Muscle layer of colon (tissue), 2 donors: ENCODE results near the gene HRH2.

Experiments
- H3K27ac ChIP-seq: one replicate; pipeline ENCODE4 v1.7.0; 2013; ENCODE audit warnings: low read depth, mild to moderate bottlenecking, low read length, moderate library complexity
- H3K27me3 ChIP-seq, 2 donors: one replicate each; pipeline ENCODE4 v1.7.0; 2013; ENCODE audit warnings: low read length in 2 of 2, mild to moderate bottlenecking in 2 of 2; ENCODE audit not compliant: insufficient read depth in 2 of 2, control insufficient read depth in 1 of 2
- H3K36me3 ChIP-seq: one replicate; pipeline ENCODE4 v1.7.0; 2013; ENCODE audit warnings: mild to moderate bottlenecking, low read length; ENCODE audit not compliant: insufficient read depth
- H3K4me1 ChIP-seq: one replicate; pipeline ENCODE4 v1.7.0; 2013; ENCODE audit warnings: mild to moderate bottlenecking, low read length; ENCODE audit not compliant: insufficient read depth
- H3K4me3 ChIP-seq, 2 donors: one replicate each; pipeline ENCODE4 v1.7.0; 2013; ENCODE audit warnings: low read length in 2 of 2, low read depth in 1 of 2, mild to moderate bottlenecking in 1 of 2, moderate library complexity in 1 of 2
- H3K9ac ChIP-seq: one replicate; pipeline ENCODE4 v1.7.0; 2013; ENCODE audit warnings: low read length
- H3K9me3 ChIP-seq: one replicate; pipeline ENCODE4 v1.7.0; 2013; ENCODE audit warnings: mild to moderate bottlenecking, low read length
- donor health status: abdominal sarcoma.
- donor health status: Adenocarcinoma of cecum.

Gene HRH2

DNA sequence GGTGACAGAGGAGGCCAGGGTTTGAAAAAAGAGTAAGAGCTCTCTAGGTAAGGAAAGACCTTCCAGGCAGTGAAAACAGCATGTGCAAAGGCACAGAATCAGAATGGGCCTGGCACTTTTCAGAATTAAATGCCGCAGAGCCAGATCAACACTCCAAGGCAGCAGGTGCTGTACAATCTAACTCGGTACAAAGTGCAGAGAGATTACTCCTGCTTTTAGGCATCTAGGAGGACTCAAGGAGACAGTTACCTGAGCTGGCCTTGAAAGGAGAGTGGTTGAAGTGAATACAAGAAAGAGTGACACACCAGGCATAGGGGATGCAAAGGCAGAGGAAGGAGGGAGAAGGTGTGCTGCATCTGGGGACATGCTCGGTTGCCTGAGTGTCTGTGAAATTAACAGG, 21.5 kb downstream of the HRH2 start:
- Histone ChIP-seq H3K9me3 (no peaks in the 10 kb centered on the region), H3K27ac (no peak overlapping the region), H3K4me3 (no peak overlapping the region), H3K4me1 (no peaks in the 10 kb centered on the region), H3K27me3 (no peaks in the 10 kb centered on the region), H3K9ac (no peak overlapping the region), H3K36me3 (no peaks in the 10 kb centered on the region)

DNA sequence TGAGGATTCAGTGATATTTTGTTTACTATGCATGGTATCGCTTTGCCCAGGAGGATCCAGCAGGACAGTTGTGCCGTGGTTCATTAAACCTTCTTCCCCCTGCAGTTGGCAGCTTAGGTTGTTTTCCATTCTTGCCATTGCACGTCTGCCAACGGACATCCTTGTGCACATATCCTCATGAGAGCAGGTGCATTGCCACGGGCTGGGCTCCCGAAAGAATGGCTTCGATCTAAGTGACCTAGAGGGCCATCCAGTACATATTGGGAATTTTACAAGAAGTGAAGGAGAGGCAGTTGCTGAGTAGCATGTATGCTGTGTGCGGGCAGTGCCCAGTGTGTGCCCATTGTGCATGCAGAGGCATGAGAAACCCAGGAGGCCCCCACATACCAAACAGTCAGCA, 22.1 kb downstream of the HRH2 start:
- Histone ChIP-seq H3K9ac (no peak overlapping the region), H3K4me1 (no peaks in the 10 kb centered on the region), H3K36me3 (no peaks in the 10 kb centered on the region), H3K27ac (no peak overlapping the region), H3K9me3 (no peaks in the 10 kb centered on the region), H3K4me3 (no peak overlapping the region), H3K27me3 (no peaks in the 10 kb centered on the region)

DNA sequence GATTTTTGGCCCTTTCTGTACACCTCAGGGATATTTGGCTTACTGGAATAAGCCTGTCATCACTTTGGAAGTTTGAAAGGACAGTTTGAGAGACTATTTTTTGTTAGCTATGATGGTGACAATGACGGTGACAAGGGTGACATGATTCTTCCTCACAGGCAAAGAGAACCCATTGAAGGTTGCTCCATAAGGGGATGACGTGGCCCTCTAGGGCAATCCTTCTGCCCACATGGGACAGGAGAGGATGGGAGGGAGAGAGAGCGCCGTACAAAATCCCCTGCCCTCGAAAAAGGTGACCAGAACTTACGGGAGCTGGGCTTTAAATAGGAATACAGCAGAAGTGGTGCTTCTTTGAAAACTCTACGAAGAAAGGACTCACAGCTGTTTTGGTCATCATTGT, 22.6 kb downstream of the HRH2 start:
- Histone ChIP-seq H3K4me1 (no peaks in the 10 kb centered on the region), H3K27me3 (no peaks in the 10 kb centered on the region), H3K36me3 (no peaks in the 10 kb centered on the region), H3K9me3 (no peaks in the 10 kb centered on the region), H3K27ac (no peak overlapping the region), H3K9ac (no peak overlapping the region), H3K4me3 (no peak overlapping the region)

DNA sequence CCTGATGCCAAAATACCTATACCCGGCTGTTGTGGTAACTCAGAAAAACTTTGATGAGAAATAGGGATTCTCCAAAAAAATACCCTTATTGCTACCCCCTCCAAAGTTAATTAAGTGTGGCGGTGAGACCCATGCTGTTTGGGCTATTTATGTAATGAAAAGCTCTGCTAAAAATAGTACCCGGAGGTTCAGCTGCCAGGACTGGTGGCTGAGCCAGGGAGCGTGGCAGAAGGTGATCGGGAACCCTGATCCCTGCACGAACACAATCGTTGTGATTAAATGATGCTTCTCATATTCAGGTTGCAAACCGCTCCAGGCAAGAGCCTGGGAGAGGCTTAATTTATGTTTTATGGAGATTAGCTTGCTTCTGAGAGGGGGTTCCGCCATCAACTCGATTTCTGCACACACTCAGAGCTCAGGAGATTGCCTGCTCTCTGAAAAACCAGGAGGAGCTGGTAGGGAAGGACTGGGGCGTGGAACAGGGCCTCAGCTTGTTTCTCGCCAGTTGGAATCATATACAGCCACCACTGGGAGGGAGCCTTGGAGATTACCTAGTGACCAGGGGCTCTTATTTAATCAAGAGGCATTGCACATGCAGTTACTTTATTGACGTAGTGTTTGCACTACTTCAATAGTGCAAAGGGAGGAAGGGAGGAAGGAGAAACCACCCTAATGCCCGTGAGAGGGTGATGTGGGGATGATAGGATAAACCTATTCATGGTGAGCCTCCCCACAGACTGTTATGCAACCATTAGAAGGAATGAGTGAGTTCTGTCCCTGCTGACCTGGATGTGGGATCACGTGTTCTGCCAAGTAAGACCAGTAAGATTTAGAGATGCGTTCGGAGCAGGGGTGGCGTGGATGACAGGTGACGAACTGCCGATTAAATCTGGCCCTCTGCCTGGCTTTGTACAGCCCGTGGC, 23.4 kb downstream of the HRH2 start:
- Histone ChIP-seq H3K9ac (no peak overlapping the region), H3K27ac (no peak overlapping the region), H3K27me3 (no peaks in the 10 kb centered on the region), H3K36me3 (no peaks in the 10 kb centered on the region), H3K4me3 (no peak overlapping the region), H3K4me1 (no peaks in the 10 kb centered on the region), H3K9me3 (no peaks in the 10 kb centered on the region)

DNA sequence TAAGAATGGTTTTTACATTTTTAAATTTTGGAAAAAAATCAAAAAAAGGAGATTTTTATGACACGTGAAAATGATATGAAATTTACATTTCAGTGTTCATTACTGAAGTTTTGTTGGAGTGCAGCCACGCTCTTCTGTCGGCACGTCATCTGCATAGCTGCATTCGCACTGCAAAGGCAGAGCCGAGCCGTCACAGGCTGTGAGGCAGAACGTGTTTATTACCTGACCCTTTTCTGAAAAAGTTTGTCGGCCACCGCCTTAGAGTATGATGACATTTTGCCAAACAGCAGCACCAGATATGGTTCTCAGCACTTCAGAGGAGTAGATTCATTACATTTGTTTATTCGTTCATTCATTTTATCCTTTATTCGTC, 24.1 kb downstream of the HRH2 start:
- Histone ChIP-seq H3K9me3 (no peaks in the 10 kb centered on the region), H3K4me1 (no peaks in the 10 kb centered on the region), H3K4me3 (no peak overlapping the region), H3K27me3 (no peaks in the 10 kb centered on the region), H3K27ac (no peak overlapping the region), H3K9ac (no peak overlapping the region), H3K36me3 (no peaks in the 10 kb centered on the region)

DNA sequence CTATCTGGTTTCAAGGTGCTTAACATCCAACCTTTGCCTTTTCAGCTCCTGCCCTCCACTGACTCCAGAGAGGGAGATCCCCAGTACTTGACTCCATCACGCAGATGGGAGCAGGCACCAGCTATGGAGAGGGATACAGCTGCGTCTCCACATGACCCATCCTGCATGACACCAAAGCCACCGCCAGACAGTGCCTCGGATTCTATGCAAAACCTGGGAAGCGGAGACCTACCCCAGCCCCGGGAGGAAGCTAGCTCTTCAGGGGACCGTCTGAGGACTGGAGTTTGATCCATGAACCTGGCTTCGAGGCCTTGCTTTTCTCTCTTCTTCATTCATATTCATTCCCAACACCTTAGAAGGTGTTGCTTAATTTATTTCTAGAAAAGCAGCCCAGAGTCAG, 24.8 kb downstream of the HRH2 start:
- no peaks in the 10 kb centered on the region for H3K4me1 ChIP-seq
- no peak overlapping the region for H3K27ac ChIP-seq
- no peak overlapping the region for H3K4me3 ChIP-seq
- H3K9ac ChIP-seq = no peak overlapping the region
- H3K27me3 ChIP-seq = no peaks in the 10 kb centered on the region
- H3K9me3 ChIP-seq = no peaks in the 10 kb centered on the region
- H3K36me3 ChIP-seq = no peaks in the 10 kb centered on the region

DNA sequence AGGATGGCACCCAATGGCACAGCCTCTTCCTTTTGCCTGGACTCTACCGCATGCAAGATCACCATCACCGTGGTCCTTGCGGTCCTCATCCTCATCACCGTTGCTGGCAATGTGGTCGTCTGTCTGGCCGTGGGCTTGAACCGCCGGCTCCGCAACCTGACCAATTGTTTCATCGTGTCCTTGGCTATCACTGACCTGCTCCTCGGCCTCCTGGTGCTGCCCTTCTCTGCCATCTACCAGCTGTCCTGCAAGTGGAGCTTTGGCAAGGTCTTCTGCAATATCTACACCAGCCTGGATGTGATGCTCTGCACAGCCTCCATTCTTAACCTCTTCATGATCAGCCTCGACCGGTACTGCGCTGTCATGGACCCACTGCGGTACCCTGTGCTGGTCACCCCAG, 25.4 kb downstream of the HRH2 start:
- peaks cover 0 to 3% of the 10 kb centered on the region in 2 donors for H3K27me3 ChIP-seq
- no peaks in the 10 kb centered on the region for H3K36me3 ChIP-seq
- no peak overlapping the region for H3K27ac ChIP-seq
- H3K4me3 ChIP-seq = no peak overlapping the region
- no peaks in the 10 kb centered on the region for H3K9me3 ChIP-seq
- no peak overlapping the region for H3K9ac ChIP-seq
- H3K4me1 ChIP-seq = no peaks in the 10 kb centered on the region

DNA sequence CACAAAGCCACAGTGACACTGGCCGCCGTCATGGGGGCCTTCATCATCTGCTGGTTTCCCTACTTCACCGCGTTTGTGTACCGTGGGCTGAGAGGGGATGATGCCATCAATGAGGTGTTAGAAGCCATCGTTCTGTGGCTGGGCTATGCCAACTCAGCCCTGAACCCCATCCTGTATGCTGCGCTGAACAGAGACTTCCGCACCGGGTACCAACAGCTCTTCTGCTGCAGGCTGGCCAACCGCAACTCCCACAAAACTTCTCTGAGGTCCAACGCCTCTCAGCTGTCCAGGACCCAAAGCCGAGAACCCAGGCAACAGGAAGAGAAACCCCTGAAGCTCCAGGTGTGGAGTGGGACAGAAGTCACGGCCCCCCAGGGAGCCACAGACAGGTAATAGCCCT, 26.1 kb downstream of the HRH2 start:
- H3K27ac ChIP-seq = no peak overlapping the region
- no peaks in the 10 kb centered on the region for H3K36me3 ChIP-seq
- no peak overlapping the region for H3K4me3 ChIP-seq
- H3K4me1 ChIP-seq = no peaks in the 10 kb centered on the region
- peaks cover 0 to 3% of the 10 kb centered on the region in 2 donors for H3K27me3 ChIP-seq
- H3K9me3 ChIP-seq = no peaks in the 10 kb centered on the region
- no peak overlapping the region for H3K9ac ChIP-seq

DNA sequence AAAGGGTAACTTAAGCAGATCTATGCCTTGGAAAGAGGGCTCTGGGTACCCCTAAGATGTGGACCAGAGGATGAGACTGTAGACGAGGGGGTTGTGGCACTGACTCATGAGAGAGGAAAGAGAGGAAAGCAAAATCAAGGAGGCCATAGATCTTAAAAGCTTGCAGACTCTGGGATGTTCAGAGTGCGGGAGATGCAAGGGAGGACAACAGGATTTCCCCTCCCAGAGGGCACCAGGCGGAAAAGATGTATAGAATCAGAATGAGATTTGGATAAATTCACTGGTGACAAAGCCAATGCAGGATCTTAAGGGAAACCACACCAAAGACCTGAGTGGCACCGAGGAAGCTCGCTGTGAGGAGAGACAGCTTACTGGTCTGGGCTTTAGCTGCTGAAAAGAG, 27.1 kb downstream of the HRH2 start:
- no peak overlapping the region for H3K4me3 ChIP-seq
- no peaks in the 10 kb centered on the region for H3K4me1 ChIP-seq
- no peaks in the 10 kb centered on the region for H3K36me3 ChIP-seq
- H3K9me3 ChIP-seq = no peaks in the 10 kb centered on the region
- H3K27me3 ChIP-seq = peaks cover 0 to 3% of the 10 kb centered on the region in 2 donors
- no peak overlapping the region for H3K27ac ChIP-seq
- H3K9ac ChIP-seq = no peak overlapping the region

DNA sequence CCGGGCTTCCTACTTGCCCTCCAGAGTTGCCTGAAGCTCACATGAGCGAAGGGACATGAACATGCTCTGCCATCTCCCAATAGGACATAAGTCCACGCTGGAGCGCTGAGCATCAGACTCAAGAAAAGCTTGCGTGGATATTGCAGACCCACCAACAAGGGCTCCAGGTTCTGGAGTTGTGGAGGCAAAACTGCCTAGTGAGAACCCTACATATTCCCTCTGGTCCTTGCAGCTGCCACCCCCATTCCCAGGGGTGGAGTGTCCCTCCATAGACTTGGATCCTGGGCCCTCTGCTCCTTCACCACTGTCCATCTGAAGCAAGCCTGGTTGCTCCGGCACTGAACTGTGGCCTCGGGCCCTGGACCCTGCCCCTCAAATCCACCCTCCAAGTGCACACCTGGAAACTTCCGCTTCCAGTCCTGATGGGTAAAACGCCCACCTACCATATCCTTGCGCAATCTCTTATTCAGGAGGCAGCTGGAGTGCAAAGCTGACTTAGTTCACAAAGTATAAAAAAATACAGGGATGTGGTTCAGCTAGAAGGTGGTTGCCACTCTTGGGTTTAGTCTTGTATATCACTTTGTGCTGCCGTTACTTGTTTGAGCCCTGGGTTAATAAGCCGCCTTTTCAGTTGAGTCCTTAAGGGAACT, 28.0 kb downstream of the HRH2 start:
- H3K36me3 ChIP-seq = no peaks in the 10 kb centered on the region
- H3K9me3 ChIP-seq = no peaks in the 10 kb centered on the region
- H3K9ac ChIP-seq = no peak overlapping the region
- H3K27me3 ChIP-seq = peaks cover 0 to 5% of the 10 kb centered on the region in 2 donors
- no peaks in the 10 kb centered on the region for H3K4me1 ChIP-seq
- no peak overlapping the region for H3K27ac ChIP-seq
- no peak overlapping the region for H3K4me3 ChIP-seq

DNA sequence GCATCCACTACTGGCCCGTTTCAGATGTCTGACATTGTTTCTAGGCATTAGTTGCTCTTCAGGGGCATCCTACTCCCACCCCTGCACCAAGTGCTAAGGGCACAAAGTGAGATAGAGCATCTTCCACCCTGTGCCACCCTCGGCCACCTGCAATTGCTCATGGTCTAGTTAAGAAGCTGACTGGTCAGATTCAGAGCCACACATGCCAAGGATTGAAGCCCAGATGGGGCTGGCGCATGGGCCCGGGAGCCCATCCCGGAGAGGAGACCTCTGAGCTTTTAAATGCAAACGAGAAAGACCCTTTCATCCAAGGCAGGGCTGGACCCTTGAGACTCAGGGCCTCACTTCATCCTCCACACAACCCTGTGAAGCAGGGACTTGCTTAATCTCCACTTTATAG, 28.5 kb downstream of the HRH2 start:
- Histone ChIP-seq H3K9ac (no peak overlapping the region), H3K9me3 (no peaks in the 10 kb centered on the region), H3K4me3 (no peak overlapping the region), H3K36me3 (no peaks in the 10 kb centered on the region), H3K27ac (no peak overlapping the region), H3K4me1 (no peaks in the 10 kb centered on the region), H3K27me3 (peaks cover 0 to 9% of the 10 kb centered on the region in 2 donors)

DNA sequence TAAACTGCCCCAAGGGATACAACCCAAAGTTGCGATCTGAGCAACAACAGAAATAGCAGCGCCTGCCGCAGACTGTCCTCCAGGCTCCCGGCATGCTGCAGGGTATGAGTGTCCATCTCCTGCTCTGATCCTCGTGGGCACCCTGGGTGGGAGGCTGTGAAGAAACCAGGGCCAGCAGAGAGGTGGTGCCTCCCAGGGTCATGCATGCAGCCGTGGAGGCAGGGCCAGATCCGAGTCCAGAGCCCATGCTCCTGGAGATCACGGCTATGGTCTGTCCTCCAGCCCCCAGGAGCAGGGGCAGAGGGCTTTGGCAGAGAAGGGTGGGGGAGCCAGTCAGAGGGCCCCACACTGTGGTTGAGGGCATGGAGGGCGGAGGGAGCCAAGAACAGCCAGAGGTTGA, 29.0 kb downstream of the HRH2 start:
- no peak overlapping the region for H3K9ac ChIP-seq
- no peaks in the 10 kb centered on the region for H3K9me3 ChIP-seq
- H3K4me3 ChIP-seq = no peak overlapping the region
- no peak overlapping the region for H3K27ac ChIP-seq
- peaks cover 0 to 9% of the 10 kb centered on the region in 2 donors for H3K27me3 ChIP-seq
- no peaks in the 10 kb centered on the region for H3K36me3 ChIP-seq
- no peaks in the 10 kb centered on the region for H3K4me1 ChIP-seq
